Activated T-helper 1 cell treated with anti-CD3 and anti-CD28 coated beads, Interleukin-2, amount 50 U/mL, for 16 hours (primary cell): ENCODE data around the gene CACNA1G.

Experiments used
- DNase-seq, 2 donors: peaks; one replicate each; pipeline ENCODE4 v3.0.0-alpha.2; 2020; ENCODE audit warnings: low read depth in 1 of 2, low spot score in 1 of 2

CACNA1G gene

GRCh38 chr17:50630524-50631194 lies 70.1 kb downstream of the CACNA1G start:
- DNase-seq, result peak; percentile 23 to 27

- DNase-seq, result no peak
Observed at GRCh38 chr17:50631195-50631907, 70.8 kb downstream of the CACNA1G start.

- DNase-seq, result no peak
Observed at GRCh38 chr17:50631908-50632571, 71.5 kb downstream of the CACNA1G start.

GRCh38 chr17:50632637-50633036 lies 72.1 kb downstream of the CACNA1G start:
- DNase-seq, result no peak

- no peak for DNase-seq
Observed at GRCh38 chr17:50633683-50634082, 73.2 kb downstream of the CACNA1G start.

- no peak for DNase-seq
Observed at GRCh38 chr17:50634224-50634914, 73.9 kb downstream of the CACNA1G start, which contains the start of gene ABCC3. ABCC3 (plus strand) TSS chr17:50634881; CDS start chr17:50634937, 56 bp downstream.

- no peak for DNase-seq
Observed at GRCh38 chr17:50634915-50635731, 74.6 kb downstream of the CACNA1G start.

GRCh38 chr17:50635732-50635981 lies 75.1 kb downstream of the CACNA1G start:
- DNase-seq, result no peak

GRCh38 chr17:50635982-50636803 lies 75.7 kb downstream of the CACNA1G start:
- no peak for DNase-seq

GRCh38 chr17:50636804-50637195 lies 76.3 kb downstream of the CACNA1G start:
- DNase-seq, result no peak

GRCh38 chr17:50637829-50638605 lies 77.5 kb downstream of the CACNA1G start:
- no peak for DNase-seq

GRCh38 chr17:50638606-50638965 lies 78.1 kb downstream of the CACNA1G start:
- no peak for DNase-seq

- no peak for DNase-seq
Observed at GRCh38 chr17:50638966-50639713, 78.6 kb downstream of the CACNA1G start.

GRCh38 chr17:50640686-50641351 lies 80.3 kb downstream of the CACNA1G start:
- DNase-seq, result no peak

- DNase-seq, result no peak
Observed at GRCh38 chr17:50641357-50641756, 80.8 kb downstream of the CACNA1G start.

- DNase-seq, result no peak
Observed at GRCh38 chr17:50642071-50642721, 81.7 kb downstream of the CACNA1G start.
